Neural crest cell (in vitro differentiated cells): ENCODE results near the gene EHD4. TPM values are rescaled to one million over a fixed set of nuclear protein-coding genes. Genes with fewer than 3 reads are reported as not detected.

Source experiments
- DNase-seq: peaks from one replicate; pipeline ENCODE4 v3.0.0; 2021; ENCODE audit warnings: low read depth, mixed read lengths, low spot score
- H3K27ac Mint-ChIP-seq: one replicate; pipeline ENCODE4 v1.8.0; 2021; ENCODE audit warnings: mild to moderate bottlenecking, mixed read lengths; ENCODE audit not compliant: unreplicated experiment
- H3K27me3 Mint-ChIP-seq: 2 replicates; pipeline ENCODE4 v1.8.0; 2021; ENCODE audit warnings: low read depth, mild to moderate bottlenecking, mixed read lengths
- H3K36me3 Mint-ChIP-seq: 2 replicates; pipeline ENCODE4 v1.8.0; 2021; ENCODE audit warnings: low read depth, mild to moderate bottlenecking, mixed read lengths
- H3K4me1 Mint-ChIP-seq: 2 replicates; pipeline ENCODE4 v1.8.0; 2021; ENCODE audit warnings: mixed read lengths
- H3K4me3 Mint-ChIP-seq: one replicate; pipeline ENCODE4 v1.8.0; 2021; ENCODE audit warnings: mild to moderate bottlenecking, mixed read lengths
- H3K9me3 Mint-ChIP-seq: 2 replicates; pipeline ENCODE4 v1.8.0; 2021; ENCODE audit warnings: mixed read lengths
- total RNA-seq: library from RNA; stranded (reverse); gene quantifications from 2 replicates; pipeline ENCODE4 v1.2.1, GENCODE V29; 2021
- TF ChIP-seq, protein P1 (sequence below): fragments of 200-600 bp; sonication (generic); conservative IDR thresholded peaks from 2 replicates; pipeline ENCODE4 v1.5.0; 2021; ENCODE audit warnings: antibody characterized with exemption, mild to moderate bottlenecking

EHD4 gene
- total RNA-seq, 1 donor from 2014 or later: 8.3 TPM

- H3K4me3 Mint-ChIP-seq: no peak overlapping the region
- TF ChIP-seq, protein P1, sequence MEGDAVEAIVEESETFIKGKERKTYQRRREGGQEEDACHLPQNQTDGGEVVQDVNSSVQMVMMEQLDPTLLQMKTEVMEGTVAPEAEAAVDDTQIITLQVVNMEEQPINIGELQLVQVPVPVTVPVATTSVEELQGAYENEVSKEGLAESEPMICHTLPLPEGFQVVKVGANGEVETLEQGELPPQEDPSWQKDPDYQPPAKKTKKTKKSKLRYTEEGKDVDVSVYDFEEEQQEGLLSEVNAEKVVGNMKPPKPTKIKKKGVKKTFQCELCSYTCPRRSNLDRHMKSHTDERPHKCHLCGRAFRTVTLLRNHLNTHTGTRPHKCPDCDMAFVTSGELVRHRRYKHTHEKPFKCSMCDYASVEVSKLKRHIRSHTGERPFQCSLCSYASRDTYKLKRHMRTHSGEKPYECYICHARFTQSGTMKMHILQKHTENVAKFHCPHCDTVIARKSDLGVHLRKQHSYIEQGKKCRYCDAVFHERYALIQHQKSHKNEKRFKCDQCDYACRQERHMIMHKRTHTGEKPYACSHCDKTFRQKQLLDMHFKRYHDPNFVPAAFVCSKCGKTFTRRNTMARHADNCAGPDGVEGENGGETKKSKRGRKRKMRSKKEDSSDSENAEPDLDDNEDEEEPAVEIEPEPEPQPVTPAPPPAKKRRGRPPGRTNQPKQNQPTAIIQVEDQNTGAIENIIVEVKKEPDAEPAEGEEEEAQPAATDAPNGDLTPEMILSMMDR: no peak
- no peaks in the 10 kb centered on the region for H3K9me3 Mint-ChIP-seq
- H3K4me1 Mint-ChIP-seq: peaks cover 32% of the 10 kb centered on the region
- no peak for DNase-seq
- no peaks in the 10 kb centered on the region for H3K27me3 Mint-ChIP-seq
- H3K36me3 Mint-ChIP-seq: no peaks in the 10 kb centered on the region
- H3K27ac Mint-ChIP-seq: peak overlapping the region; percentile 94
Observed at GRCh38 chr15:41911691-41912345, 60.5 kb downstream of the EHD4 start.

DNA sequence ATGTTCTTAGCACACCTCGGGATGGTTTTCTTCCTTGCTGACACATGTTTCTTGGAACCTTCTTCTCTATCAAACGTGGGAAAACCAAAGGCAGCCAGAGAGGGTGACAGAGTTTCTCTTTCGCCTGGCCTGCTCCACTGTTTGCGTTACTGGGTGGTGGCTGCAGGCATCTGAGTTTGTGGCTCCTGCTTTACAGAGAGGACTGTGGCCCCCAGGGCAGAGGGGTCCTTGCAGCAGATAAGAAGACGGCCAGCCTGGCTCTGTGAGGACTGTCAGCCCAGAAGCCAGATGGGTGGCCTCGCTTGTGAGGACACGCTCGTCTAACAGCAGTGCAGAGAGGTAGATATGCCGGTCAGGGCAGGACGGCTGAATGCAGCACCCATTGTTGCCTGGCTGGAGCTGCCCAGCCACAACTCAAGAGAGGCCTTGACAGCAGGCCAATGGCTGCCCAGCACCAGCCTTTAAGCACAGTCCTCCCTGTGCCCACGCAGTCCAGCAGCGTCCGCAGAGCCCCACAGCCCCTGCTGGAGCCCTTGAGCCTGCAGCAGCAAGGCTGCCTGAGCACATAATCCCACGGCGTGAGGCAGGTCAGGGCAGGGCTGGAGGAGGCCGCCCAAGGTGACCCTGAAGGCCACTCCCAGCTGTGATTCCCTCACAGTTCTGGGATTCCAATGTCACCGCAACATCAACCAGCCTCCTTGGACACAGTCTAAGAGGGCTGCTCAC, 63.5 kb downstream of the EHD4 start:
- Mint-ChIP-seq H3K27ac (no peak overlapping the region), H3K4me1 (peaks cover 15% of the 10 kb centered on the region), H3K27me3 (no peaks in the 10 kb centered on the region), H3K36me3 (no peaks in the 10 kb centered on the region), H3K9me3 (no peaks in the 10 kb centered on the region), H3K4me3 (no peak overlapping the region)
- DNase-seq: no peak
- TF ChIP-seq, protein P1: no peak

DNA sequence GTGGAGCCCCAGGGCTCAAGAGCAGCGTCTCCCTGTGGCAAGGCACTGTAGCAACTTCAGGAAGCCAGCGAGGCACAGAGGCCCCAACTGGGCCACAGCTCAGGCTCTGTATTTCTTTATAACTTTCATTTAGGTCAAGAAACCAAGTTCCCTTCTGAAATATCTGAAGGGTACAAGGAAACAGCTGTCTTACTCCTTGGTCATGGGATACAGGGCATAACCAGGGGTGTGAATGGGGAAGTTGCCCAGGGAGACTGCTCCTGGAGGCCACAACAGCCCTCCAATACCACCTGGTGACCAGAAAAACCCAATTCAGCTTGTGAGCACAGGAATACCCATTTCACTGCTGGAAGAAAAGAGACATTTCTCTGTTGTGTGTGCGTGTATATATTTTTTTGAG, 65.2 kb downstream of the EHD4 start:
- H3K4me1 Mint-ChIP-seq: peaks cover 7% of the 10 kb centered on the region
- TF ChIP-seq, protein P1: no peak
- H3K27ac Mint-ChIP-seq: no peak overlapping the region
- H3K4me3 Mint-ChIP-seq: no peak overlapping the region
- H3K9me3 Mint-ChIP-seq: no peaks in the 10 kb centered on the region
- no peak for DNase-seq
- H3K36me3 Mint-ChIP-seq: no peaks in the 10 kb centered on the region
- H3K27me3 Mint-ChIP-seq: no peaks in the 10 kb centered on the region

DNA sequence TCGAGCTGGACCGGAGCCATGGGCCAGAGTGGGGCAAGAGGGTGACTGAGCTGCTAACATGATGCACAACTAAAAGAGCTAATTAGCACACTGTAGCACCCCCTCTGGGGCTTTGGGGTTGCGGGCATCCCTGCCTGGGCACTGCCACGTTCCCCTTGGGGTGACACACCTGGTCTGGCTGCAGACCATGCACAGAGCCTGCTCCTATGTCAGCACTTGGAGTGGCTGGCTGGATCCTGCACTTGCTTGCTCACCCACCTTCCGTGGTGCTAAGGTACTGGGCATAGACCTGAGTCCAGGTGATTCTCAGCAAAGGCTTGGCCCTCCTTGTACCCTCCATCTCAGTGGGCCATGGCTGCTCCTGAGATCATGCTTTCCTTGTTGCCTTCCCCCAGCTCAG, 65.7 kb downstream of the EHD4 start:
- H3K27me3 Mint-ChIP-seq: no peaks in the 10 kb centered on the region
- no peaks in the 10 kb centered on the region for H3K36me3 Mint-ChIP-seq

GRCh38 chr15:41905036-41905793, 67.1 kb downstream of the EHD4 start:
- Mint-ChIP-seq H3K9me3 (no peaks in the 10 kb centered on the region), H3K4me3 (no peak overlapping the region), H3K27me3 (no peaks in the 10 kb centered on the region), H3K4me1 (peaks cover 7% of the 10 kb centered on the region), H3K36me3 (no peaks in the 10 kb centered on the region), H3K27ac (peak overlapping the region; percentile 50)
- DNase-seq: no peak
- TF ChIP-seq, protein P1: no peak

More for the DNA sequence above, 65.7 kb downstream of the EHD4 start:
- H3K4me1 Mint-ChIP-seq: peaks cover 7% of the 10 kb centered on the region
- H3K4me3 Mint-ChIP-seq: no peak overlapping the region
- TF ChIP-seq, protein P1: no peak
- H3K27ac Mint-ChIP-seq: no peak overlapping the region
- DNase-seq: no peak
- H3K9me3 Mint-ChIP-seq: no peaks in the 10 kb centered on the region
